RKO (cell line): ENCODE measurements around the gene BLVRA.
A peak's percentile ranks its signal among the peaks of the same experiment; 100 is the strongest.

Experiments
- DNase-seq: peaks from one replicate; pipeline ENCODE4 v3.0.0-alpha.2; 2016; ENCODE audit warnings: low spot score

BLVRA gene

GRCh38 chr7:43750016-43750887 is 8.2 kb upstream of the BLVRA start:
- no peak for DNase-seq

- DNase-seq: no peak
Observed at GRCh38 chr7:43752411-43752810, 6.1 kb upstream of the BLVRA start.

- no peak for DNase-seq
Observed at GRCh38 chr7:43753271-43753810, 5.1 kb upstream of the BLVRA start.

GRCh38 chr7:43753843-43754242 is 4.6 kb upstream of the BLVRA start:
- no peak for DNase-seq

GRCh38 chr7:43754596-43754995 is 3.9 kb upstream of the BLVRA start:
- DNase-seq: no peak

- peak; percentile 51 for DNase-seq
Observed at GRCh38 chr7:43756368-43757072, 2.0 kb upstream of the BLVRA start.

- no peak for DNase-seq
Observed at GRCh38 chr7:43757073-43757720, 1.3 kb upstream of the BLVRA start.

- peak; percentile 34 for DNase-seq
Observed at GRCh38 chr7:43758822-43759683, 573 bp downstream of the BLVRA start.

- no peak for DNase-seq
Observed at GRCh38 chr7:43760861-43761260, 2.4 kb downstream of the BLVRA start.

GRCh38 chr7:43761382-43761781 is 2.9 kb downstream of the BLVRA start:
- no peak for DNase-seq

GRCh38 chr7:43761938-43762692 is 3.6 kb downstream of the BLVRA start:
- DNase-seq: no peak

- no peak for DNase-seq
Observed at GRCh38 chr7:43763183-43763582, 4.7 kb downstream of the BLVRA start.

GRCh38 chr7:43764039-43764761 is 5.7 kb downstream of the BLVRA start:
- DNase-seq: no peak

GRCh38 chr7:43764807-43765491 is 6.5 kb downstream of the BLVRA start:
- DNase-seq: no peak

- no peak for DNase-seq
Observed at GRCh38 chr7:43766564-43766963, 8.1 kb downstream of the BLVRA start.

- DNase-seq: no peak
Observed at GRCh38 chr7:43767311-43767710, 8.8 kb downstream of the BLVRA start.

GRCh38 chr7:43768201-43768886 is 9.9 kb downstream of the BLVRA start:
- no peak for DNase-seq

- no peak for DNase-seq
Observed at GRCh38 chr7:43768887-43769272, 10.4 kb downstream of the BLVRA start.

- DNase-seq: no peak
Observed at GRCh38 chr7:43769281-43769680, 10.8 kb downstream of the BLVRA start.
